Upper lobe of left lung (tissue), 4 donors: ENCODE results near the gene CTSL.

Experiments
- EP300 ChIP-seq, 4 donors: sonication (generic); formaldehyde crosslinking; IDR thresholded peaks; one replicate each; pipeline ENCODE4 v1.5.1; 2017; ENCODE audit warnings: antibody characterized with exemption in 4 of 4, control low read depth in 2 of 4
- POLR2A ChIP-seq, 4 donors: fragments of 450-650 bp; IDR thresholded peaks; one replicate each; pipeline ENCODE4 v1.5.1; 2016 to 2017; ENCODE audit warnings: antibody characterized with exemption in 4 of 4, mild to moderate bottlenecking in 2 of 4
- TF ChIP-seq, protein P1 (sequence below), 6 experiments: fragments of 450-650 bp in 4 of 6; fragments of 200-600 bp in 2 of 6; sonication (generic) in 2 of 6; IDR thresholded peaks; one replicate each; pipeline ENCODE4 v1.5.1; 2016 to 2019; ENCODE audit warnings: antibody characterized with exemption in 6 of 6

DNA sequence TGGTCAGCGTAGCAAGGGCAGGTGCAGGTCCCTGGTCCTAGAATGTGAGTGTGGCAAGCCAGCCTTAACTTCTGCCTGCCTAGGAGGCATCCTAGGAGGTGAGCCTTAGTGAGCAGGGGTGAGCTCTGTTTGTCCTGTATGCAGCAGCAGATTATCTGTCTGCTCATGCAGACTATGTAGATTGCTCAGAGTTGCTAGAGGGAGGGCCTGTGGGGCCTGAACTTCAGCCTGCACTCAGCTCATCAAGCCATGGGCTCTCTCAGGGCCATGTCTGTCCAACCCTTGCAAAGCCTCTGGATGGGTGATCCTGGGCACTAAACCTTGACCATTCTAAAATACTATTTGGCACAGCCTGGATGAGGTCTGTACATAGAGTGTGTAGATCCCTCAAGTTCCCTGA is 8.5 kb upstream of the CTSL start:
- TF ChIP-seq POLR2A (IDR thresholded peaks at IDR 0.05) (no peak), EP300 (IDR thresholded peaks at IDR 0.05) (no peak)
- TF ChIP-seq, protein P1, sequence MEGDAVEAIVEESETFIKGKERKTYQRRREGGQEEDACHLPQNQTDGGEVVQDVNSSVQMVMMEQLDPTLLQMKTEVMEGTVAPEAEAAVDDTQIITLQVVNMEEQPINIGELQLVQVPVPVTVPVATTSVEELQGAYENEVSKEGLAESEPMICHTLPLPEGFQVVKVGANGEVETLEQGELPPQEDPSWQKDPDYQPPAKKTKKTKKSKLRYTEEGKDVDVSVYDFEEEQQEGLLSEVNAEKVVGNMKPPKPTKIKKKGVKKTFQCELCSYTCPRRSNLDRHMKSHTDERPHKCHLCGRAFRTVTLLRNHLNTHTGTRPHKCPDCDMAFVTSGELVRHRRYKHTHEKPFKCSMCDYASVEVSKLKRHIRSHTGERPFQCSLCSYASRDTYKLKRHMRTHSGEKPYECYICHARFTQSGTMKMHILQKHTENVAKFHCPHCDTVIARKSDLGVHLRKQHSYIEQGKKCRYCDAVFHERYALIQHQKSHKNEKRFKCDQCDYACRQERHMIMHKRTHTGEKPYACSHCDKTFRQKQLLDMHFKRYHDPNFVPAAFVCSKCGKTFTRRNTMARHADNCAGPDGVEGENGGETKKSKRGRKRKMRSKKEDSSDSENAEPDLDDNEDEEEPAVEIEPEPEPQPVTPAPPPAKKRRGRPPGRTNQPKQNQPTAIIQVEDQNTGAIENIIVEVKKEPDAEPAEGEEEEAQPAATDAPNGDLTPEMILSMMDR (IDR thresholded peaks at IDR 0.05): no peak
